ENCODE data around the gene SMYD3.
"Not testable (repeated sequence)": the region's sequence is repeated elsewhere in the genome, so short reads cannot be mapped to it uniquely, and the experiment has no call there.

SMYD3 gene

GRCh38 chr1:245965398-245965797 lies 541.7 kb downstream of the SMYD3 start:
- no peak for DNase-seq

DNA sequence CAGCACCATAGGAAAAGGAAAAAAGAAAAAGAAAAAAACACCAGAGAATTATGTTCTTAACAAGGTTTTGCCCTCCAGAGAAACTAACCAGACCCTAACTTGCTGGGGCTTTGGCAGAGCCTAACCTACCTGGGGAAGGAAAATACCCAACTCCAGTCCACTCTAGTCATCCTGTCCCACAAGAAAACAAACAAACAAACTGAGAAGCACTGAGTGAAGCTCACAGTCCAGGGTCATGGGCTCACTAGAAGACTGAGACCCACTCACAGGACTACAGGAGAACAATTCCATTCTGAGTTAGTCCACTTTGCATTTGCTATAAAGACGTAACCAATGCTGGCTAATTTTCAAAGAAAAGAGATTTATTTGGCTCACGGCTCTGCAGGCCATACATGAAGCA lies 543.4 kb downstream of the SMYD3 start:
- no peak for DNase-seq

- DNase-seq: no peak
These were observed 544.6 kb downstream of the SMYD3 start for GRCh38 chr1:245962453-245962852.

GRCh38 chr1:245961137-245961540 lies 545.9 kb downstream of the SMYD3 start:
- DNase-seq: no peak

DNA sequence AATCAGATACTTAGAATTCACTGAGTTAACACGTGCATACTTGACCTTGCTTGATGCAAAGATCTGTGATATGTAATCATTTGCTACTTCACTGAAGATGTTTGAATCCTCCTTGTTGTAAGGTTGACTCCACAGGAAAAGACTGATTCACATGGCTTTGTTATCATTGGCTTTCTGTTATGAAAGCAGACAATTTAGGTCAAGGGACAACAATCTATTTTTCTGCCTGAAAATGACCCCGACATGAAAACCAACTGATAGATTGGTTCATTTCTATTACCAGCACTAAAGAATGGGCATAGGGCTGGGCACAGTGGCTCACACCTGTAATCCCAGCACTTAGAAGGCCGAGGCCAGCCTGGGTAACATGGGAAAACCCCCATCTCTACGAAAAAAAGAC lies 546.9 kb downstream of the SMYD3 start:
- no peak for DNase-seq

DNA sequence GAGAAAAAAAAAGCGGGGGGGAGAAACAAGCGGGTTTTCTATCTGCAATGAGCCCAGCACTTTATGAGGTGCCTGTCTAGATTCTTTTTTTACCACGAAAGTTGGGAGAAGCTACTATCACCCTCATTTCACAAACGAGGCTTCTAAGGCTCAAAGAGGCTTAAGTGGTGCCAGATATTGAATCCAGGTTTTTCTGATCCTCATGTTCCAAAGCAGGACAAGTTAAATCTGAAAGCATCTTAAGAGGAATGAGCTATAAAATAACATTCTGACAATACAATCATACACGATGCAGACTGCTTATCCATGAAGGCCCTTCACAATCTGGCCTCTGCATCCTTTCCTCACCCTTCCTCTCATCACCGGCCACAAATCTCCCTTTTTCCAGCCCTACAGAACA lies 549.1 kb downstream of the SMYD3 start:
- DNase-seq: no peak

GRCh38 chr1:245957427-245957826 lies 549.7 kb downstream of the SMYD3 start:
- DNase-seq: no peak

DNA sequence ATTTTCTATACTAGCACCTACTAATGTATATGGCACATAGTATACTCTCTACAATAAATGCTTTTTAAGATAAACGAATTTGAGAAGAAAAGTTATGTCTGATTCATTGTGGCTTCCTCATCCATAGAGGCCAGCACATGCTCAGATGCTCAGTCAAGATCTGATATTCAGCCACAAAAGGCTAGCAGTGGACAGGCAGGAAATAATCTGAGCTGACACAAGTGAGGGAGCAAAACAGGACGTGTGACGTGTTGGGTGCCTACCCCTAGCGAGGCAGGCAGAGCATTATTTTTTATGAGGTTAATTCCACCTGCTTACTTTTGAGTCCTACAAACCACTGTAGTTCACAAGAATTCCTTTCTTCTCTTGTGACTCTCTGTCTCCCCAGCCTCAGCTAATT lies 550.9 kb downstream of the SMYD3 start:
- peak; percentile 75 for DNase-seq

GRCh38 chr1:245953876-245954660 lies 553.0 kb downstream of the SMYD3 start:
- DNase-seq: peak; percentile 39

DNA sequence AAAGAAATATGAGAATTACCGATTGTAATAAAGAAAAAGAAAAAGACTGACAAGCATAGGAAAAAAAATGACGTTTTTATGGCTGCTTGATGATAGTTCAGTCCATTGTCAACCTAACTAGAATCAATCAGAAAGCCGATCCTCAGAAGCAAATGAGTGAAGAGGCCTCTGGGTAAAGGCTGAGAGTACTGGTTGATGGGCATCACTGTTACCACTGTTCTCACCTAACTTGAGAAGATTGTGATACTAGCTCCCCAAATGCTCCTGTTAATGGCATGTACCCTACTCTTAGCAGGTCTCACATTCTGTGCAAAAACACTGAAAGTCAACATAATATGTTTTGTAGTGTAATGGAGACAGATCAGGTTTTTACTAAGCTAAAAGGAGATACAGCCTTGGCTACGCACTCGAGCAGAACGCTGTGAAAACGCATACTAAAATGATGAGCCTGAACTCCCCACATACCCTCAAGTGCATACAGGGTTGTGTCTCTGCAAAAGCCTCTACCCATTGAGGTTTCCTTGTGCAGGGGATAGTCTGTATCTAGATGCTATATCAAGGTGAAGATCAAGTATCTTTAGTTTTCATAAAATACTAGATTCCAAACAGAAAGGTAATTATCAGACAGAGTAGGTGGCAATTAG lies 554.6 kb downstream of the SMYD3 start:
- no peak for DNase-seq

GRCh38 chr1:245948786-245949185 lies 558.3 kb downstream of the SMYD3 start:
- DNase-seq: no peak

DNA sequence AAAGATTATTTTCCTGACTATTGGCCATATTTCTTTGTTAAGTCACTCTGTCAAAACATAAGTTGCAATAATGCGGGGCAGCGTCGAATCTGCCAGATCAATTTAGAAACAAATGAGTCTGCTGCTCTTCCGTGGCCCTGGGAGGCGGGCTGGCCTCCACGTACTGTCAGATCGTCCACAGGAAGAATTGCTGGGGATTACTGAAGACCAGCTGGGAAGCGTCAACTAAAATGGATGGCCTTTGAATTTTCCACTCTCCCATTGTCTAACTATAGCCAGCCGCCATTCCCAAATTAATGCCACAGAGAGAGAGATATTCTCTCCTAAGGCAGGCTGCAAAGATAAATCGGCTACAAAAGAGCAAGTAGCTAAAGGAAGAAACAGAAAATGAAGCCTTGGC lies 560.2 kb downstream of the SMYD3 start:
- no peak for DNase-seq

DNA sequence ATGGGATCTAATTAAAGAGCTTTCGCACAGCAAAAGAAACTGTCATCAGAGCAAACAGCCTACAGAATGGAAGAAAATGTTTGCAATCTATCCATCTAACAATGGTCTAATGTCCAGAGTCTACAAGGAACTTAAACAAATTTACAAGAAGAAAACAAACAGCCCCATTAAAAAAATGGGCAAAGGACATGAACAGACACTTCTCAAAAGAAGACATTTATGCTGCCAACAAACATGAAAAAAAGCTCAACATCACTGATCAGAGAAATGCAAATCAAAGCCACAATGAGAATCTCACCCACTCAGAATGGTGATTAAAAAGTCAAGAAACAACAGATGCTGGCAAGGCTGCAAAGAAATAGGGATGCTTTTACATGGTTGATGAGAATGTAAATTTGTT lies 561.9 kb downstream of the SMYD3 start:
- not testable (repeated sequence) for DNase-seq

- DNase-seq: peak; percentile 26
These were observed 564.2 kb downstream of the SMYD3 start for GRCh38 chr1:245942856-245943255.

DNA sequence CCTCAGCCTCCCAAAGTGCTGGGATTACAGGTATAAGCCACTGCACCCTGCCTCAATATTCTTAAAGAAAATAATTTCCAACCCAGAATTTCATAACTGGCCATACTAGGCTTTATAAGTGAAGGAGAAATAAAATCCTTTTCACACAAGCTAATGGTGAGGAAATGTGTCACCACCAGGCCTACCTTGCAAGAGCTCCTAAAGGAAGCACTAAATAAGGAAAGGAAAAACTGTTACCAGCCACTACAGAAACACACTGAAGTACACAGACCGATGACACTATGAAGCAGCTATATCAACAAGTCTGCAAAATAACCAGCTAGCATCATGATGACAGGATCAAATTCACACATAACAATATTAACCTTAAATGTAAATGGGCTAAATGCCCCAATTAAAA lies 565.3 kb downstream of the SMYD3 start:
- DNase-seq: not testable (repeated sequence)

DNA sequence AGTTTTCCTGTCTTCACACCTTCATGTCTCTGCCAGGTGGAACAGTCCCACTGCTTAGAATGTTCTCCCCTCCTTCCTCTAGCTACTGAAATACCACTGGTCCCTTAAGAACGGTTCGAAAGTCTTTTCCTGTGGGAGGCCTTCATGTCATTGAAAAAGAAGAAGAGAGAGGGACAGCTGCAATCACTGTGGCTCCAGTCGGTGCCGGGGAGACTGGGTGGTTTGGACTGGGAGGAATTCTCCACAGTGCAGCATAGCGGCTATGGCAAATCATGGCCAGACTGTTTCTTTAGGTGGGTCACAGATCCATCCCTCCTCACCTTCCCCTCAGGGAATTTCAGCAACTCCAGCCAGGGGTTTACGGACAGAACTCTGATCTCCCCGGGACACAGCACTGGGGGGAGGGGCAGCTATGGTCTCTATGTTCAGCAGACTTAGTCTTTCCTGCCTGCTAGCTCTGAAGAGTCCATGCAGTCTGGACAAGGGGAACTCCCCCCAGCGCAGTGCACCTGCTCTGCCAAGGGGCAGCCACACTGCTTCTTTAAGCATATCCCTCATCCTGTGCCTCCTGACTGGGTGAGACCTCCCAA lies 567.2 kb downstream of the SMYD3 start:
- DNase-seq: no peak

- DNase-seq: no peak
These were observed 569.0 kb downstream of the SMYD3 start for GRCh38 chr1:245938046-245938435.

GRCh38 chr1:245937316-245938045 lies 569.6 kb downstream of the SMYD3 start:
- no peak for DNase-seq

GRCh38 chr1:245934409-245934808 lies 572.7 kb downstream of the SMYD3 start:
- DNase-seq: no peak

DNA sequence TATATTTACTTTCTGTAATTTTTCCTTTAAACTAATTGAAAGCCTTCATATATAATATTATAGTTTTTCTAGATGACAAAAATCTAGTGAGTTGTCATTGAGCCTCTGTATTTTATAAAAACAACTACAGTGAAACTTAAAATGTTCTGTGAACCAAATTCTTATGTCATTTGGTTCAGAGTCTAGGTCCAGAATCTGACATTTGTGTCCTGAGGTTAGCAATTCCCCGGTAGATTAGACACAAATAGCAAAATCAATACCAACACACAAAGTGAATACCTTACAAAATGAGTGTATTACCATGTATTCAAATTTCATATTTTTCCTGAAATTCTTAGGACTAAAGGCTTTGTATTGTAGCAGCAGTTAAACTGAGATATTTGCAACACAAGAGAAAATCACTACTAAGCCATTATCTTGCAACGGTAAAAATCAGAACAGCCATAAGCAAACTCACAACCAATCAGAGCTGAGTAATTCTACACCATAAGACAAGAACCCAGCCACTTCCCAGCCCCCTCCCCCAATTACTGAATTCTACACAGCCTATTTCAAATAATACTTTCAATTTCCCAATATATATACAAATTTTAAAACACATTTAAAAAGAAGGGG lies 573.5 kb downstream of the SMYD3 start:
- no peak for DNase-seq

GRCh38 chr1:245932302-245932972 lies 574.6 kb downstream of the SMYD3 start:
- DNase-seq: no peak

DNA sequence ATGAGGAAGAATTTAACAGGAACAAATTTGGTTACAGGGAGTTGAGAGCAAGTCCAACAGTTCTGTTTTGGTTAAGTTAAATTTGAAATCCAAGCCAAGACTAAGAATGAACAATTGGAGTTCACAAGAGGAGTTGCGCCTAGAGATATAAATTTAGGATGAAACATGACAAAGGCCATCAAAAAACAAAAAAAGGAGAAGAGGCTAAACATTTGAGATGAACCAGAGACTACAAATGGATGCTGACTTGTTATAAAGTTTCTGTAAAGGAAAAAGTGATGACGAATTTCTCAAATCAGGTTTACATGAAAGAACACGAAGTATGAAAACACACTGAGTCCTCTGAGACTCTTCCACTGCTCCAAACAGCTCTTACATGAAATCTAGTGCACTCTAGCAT lies 575.6 kb downstream of the SMYD3 start:
- no peak for DNase-seq

- DNase-seq: no peak
These were observed 577.9 kb downstream of the SMYD3 start for GRCh38 chr1:245929224-245929623.

All from CD4-positive, alpha-beta T cell treated with Interleukin-21 for 1 hour (primary cell).